LNCaP clone FGC (cell line): ENCODE measurements around the gene ALB.

Experiments
- DNase-seq: peaks from one replicate; pipeline ENCODE4 v3.0.0-alpha.2; 2011; ENCODE audit warnings: low read depth
- H3K4me3 ChIP-seq: 2 replicates; pipeline ENCODE4 v1.5.1; 2011; ENCODE audit warnings: mild to moderate bottlenecking, low read depth, low read length, control low read depth
- CTCF ChIP-seq: IDR thresholded peaks from 2 replicates; pipeline ENCODE4 v1.5.1; 2012; ENCODE audit warnings: mild to moderate bottlenecking; ENCODE audit not compliant: control insufficient read depth, insufficient read depth; ENCODE audit errors: extremely low read depth

Gene ALB

GRCh38 chr4:73396993-73397972, 6.8 kb upstream of the ALB start:
- DNase-seq, result no peak

GRCh38 chr4:73401412-73401811, 2.7 kb upstream of the ALB start:
- H3K4me3 ChIP-seq, result no peak overlapping the region
- DNase-seq, result no peak
- no peak for TF ChIP-seq CTCF

More at GRCh38 chr4:73396993-73397972, 6.8 kb upstream of the ALB start:
- no peak overlapping the region for H3K4me3 ChIP-seq
- TF ChIP-seq CTCF, result no peak

DNA sequence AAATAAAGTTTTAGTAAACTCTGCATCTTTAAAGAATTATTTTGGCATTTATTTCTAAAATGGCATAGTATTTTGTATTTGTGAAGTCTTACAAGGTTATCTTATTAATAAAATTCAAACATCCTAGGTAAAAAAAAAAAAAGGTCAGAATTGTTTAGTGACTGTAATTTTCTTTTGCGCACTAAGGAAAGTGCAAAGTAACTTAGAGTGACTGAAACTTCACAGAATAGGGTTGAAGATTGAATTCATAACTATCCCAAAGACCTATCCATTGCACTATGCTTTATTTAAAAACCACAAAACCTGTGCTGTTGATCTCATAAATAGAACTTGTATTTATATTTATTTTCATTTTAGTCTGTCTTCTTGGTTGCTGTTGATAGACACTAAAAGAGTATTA, 370 bp downstream of the ALB start:
- no peak overlapping the region for H3K4me3 ChIP-seq
- TF ChIP-seq CTCF, result no peak
- no peak for DNase-seq

DNA sequence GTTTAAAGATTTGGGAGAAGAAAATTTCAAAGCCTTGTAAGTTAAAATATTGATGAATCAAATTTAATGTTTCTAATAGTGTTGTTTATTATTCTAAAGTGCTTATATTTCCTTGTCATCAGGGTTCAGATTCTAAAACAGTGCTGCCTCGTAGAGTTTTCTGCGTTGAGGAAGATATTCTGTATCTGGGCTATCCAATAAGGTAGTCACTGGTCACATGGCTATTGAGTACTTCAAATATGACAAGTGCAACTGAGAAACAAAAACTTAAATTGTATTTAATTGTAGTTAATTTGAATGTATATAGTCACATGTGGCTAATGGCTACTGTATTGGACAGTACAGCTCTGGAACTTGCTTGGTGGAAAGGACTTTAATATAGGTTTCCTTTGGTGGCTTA, 1.1 kb downstream of the ALB start:
- no peak for DNase-seq
- H3K4me3 ChIP-seq, result no peak overlapping the region
- no peak for TF ChIP-seq CTCF

DNA sequence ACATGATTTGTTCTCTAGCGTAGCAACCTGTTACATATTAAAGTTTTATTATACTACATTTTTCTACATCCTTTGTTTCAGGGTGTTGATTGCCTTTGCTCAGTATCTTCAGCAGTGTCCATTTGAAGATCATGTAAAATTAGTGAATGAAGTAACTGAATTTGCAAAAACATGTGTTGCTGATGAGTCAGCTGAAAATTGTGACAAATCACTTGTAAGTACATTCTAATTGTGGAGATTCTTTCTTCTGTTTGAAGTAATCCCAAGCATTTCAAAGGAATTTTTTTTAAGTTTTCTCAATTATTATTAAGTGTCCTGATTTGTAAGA, 2.4 kb downstream of the ALB start:
- no peak for DNase-seq
- H3K4me3 ChIP-seq, result no peak overlapping the region
- TF ChIP-seq CTCF, result no peak

- TF ChIP-seq CTCF, result no peak
- H3K4me3 ChIP-seq, result no peak overlapping the region
- DNase-seq, result no peak
Observed at GRCh38 chr4:73407227-73407673, 3.2 kb downstream of the ALB start.
